GM21786 (cell line): ENCODE results near the gene ZNF335.
A peak's percentile ranks its signal among the peaks of the same experiment; 100 is the strongest.
"Not testable (repeated sequence)": the region's sequence is repeated elsewhere in the genome, so short reads cannot be mapped to it uniquely, and the experiment has no call there.

Source experiments
- ATAC-seq: cut with Tn5 transposase; IDR thresholded peaks from one replicate; pipeline ENCODE4 v1.9.1; 2021; ENCODE audit not compliant: unreplicated experiment

The ZNF335 gene

DNA sequence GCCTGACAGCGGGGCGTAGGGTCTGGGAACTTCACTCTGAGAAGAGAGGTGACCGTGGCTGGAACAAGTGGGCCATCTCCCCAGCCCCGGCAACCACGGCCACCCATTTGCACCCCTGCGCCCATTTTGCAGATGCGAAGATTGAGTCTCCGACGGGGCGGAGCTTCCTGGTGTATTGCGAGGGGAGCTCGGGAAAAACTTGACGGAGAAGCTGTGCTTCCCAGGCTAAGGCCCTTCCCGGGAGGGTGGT is 653 bp downstream of the ZNF335 start:
- peak; percentile 5 for ATAC-seq

DNA sequence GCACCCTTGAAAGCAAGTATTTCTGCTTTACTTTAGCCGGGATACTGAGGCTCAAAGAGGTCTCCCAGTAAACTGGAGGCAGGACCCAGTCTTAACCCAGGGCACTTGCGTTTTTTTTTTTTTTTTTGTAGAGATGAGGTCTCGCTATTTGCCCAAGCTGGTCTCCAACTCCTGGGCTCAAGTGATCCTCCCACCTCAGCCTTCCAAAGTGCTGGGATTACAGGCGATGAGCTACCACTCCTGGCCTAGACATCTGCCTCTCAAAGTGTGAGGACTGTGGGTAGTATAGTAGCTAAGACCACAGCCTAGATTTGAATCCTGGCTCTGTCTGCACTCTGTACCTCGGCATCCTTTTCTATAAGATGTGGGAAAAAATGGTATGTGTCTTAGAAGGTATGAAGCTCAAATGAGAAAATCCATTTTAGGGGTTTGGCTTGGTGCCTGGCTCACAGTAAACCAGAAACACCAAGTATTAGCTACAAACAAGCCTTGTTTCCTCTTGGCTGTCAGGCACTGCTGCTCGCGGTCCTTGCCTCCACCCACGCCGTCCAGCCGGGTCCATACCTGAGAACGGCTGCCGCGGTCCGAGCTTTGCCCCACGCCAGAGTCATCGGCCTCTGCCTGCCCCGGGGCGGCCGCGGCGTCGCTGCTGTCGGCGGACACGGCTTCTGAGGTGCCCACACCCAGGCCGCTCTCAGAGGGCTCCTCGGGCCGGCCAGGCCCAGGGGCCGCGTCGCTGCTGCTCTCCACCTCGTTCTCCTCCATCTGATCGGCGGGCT is 1.2 kb downstream of the ZNF335 start:
- ATAC-seq: peak; percentile 1

DNA sequence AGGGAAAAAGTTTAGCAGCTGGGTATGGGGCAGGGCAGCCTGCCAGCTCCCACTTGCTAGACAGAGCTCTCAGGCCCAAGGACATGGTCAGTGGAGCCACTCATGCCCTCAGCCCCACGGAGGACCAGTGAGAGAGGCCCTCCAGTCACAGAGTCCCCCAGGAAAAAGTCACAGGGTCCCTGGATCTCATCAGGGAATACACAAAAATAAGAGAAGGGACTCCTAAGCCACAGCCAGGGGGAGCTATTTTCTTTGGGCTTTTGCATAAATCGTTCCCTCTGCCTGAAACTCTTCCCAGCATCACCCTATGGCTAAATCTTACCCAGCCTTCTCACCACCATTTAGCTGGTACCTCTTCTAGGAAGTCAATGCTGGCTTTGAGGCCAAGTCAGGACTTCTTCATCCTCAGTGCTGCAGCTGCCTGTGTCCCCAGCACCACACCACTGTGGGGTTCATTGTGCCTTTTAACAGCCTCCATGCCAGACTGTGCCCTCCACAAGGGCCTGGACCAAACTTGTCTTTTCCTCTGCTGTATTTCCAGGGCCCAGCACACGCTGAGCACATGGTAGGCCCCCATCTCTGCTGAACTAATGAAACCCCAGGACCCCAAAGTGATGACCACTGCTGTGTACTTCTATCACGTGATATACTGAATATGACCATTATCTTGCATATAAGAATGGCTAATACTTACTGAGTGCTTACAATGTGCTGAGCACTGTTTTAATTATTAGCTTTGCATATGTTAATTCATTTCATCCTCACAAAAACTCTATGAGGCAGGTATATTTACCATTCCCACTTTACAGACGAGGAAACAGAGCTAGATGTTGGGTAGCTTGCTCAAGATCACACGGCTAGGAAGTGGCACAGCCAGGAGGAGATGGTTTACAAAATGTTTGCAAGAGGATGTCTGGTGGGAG is 2.0 kb downstream of the ZNF335 start:
- no peak for ATAC-seq

DNA sequence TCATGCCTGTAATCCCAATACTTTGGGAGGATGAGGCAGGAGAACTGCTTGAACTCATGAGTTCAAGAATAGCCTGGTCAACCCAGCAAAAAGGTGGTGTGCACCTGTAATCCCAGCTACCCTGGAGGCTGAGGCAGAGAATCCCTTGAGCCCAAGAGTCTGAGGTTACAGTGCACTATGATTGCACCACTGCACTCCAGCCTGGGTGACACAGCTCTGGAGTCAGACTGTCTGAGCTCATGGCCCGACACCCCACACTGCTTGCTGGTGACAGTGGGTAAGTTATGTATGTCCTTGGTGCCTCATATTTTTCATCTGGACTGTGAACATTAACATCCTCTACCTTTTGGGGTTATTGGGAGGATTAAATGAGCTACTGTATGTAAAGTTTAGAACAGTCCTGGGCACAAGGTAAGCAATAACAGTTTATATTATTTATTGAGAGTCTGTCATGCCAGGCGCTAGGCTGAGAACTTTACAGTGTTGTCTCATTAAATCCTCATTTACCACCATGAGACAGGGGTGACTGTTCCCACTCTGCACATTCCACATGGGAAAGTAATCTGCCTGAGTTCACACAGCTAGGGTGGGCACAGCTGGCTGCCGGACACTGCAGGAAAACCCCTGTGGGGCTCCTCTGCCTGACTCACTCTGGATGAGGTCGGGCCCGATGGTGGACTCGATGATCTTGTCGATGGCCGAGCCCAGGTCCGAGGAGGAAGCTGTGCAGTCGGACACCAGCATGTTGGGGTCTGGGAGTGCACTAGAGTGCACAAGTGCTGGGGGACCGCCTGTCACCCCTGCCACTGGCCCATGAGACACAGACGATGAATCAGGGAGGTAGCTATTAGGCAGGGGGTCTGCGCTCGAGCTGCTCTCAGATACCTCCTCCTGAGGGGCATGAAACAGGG is 2.9 kb downstream of the ZNF335 start:
- no peak for ATAC-seq

DNA sequence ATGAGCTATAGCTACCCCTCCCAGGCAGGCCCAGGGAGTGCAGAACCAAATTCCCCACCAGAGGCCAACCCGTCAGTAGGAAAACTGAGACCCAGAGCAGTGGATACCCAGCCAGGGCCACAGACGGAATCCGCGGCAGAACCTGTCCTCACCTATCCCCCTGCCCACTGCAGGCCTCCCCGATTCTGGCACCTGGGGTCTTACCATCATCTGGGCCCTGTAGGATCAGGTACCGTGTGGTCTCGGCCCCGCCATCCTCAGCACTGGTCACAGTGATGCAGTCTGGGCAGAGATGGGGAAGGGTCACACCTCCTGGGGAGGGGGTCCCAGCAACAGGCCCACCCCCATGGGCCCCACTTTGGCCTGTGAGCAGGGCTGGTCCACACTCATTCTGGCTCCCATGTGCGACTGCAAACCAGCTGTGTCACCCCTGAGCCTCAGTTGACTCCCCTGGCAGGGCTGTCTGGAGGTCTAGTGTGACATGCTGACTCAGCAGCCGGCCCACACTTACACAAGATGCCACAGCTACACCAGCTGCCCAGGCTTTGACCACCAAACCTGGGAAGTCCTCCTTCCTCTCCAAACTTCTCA is 3.8 kb downstream of the ZNF335 start:
- ATAC-seq: no peak

DNA sequence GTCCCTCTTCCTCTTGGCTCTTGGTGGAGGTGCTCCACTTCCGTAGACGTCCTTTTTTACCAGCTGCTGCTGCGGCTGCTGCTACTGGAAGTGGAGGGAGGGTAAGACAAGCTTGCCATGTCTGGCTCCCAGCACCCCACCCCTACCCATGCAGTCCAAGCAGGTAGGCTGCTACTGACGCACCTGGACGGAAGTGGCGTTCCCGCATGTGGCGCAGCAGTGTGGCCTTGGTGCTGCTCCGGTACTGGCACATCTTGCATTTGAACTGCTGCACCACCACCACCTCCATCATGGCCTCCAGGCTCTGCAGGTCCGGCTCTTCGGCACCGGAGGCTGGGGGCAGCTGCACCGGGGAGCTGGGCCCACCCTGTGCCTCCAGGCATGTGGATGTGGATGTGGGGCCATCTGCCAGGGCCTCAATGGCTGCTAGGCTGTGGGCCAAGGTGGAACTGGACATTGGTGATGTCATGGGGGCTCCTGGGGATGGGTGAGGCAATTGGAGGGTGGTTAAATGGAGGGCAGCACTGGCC is 4.4 kb downstream of the ZNF335 start:
- ATAC-seq: no peak

DNA sequence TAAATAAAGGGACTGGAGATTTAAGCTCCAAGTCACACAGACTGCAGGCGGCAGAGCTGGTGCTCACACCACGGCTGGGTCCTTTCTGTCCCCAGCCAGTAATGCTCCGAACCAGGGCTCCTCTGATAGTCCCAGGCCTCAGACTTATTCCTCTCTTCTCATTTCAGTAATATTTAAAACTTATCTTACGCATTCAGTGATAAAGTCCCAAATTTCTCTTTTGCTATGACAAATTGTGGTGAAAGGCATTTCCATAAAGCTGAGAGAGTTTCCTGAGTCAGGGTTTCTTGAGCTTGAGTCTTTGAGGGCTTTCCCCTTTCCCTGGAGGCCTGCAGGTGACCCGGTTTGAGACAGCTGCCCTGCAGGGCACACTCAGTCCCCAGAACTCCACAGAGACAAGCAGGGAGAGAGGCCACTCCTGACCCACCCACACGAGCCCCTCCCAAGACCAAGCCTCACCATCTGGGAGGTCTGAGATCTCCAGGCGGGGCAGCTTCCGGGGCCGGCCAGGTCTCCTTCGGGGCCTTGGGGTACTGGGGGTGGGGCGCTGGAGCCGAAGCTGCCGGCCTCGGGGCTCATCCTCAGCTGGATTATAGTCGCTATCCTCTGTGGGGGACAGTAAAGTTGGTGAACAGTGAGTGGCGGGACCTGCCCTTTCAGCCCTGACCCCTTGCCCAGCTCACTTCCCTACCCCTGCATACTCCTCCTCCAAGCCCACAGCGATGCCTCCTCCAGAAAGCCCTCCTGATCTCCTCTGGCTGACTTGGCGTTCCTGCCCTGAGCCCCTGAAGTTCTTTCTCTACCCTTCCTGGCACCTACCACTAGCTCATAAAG is 6.6 kb downstream of the ZNF335 start:
- ATAC-seq: no peak

DNA sequence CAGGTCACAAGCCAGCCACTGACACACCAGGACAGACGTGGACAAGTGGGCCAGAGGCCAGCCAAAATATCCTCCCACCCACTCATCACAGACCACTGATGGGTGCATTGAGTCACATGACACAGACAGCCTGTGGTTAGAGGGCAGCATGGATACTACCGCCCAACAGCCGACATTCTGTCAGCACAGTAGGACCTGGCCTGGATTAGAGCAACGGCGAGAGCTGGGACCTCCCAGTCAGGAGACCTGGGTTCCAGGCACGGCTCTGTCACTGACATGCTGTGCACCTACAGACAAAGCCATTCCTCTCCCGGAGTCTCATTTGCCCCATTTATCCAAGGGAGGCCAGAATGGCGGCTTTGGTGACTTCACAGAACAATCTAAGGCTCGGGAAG is 8.0 kb downstream of the ZNF335 start:
- no peak for ATAC-seq

DNA sequence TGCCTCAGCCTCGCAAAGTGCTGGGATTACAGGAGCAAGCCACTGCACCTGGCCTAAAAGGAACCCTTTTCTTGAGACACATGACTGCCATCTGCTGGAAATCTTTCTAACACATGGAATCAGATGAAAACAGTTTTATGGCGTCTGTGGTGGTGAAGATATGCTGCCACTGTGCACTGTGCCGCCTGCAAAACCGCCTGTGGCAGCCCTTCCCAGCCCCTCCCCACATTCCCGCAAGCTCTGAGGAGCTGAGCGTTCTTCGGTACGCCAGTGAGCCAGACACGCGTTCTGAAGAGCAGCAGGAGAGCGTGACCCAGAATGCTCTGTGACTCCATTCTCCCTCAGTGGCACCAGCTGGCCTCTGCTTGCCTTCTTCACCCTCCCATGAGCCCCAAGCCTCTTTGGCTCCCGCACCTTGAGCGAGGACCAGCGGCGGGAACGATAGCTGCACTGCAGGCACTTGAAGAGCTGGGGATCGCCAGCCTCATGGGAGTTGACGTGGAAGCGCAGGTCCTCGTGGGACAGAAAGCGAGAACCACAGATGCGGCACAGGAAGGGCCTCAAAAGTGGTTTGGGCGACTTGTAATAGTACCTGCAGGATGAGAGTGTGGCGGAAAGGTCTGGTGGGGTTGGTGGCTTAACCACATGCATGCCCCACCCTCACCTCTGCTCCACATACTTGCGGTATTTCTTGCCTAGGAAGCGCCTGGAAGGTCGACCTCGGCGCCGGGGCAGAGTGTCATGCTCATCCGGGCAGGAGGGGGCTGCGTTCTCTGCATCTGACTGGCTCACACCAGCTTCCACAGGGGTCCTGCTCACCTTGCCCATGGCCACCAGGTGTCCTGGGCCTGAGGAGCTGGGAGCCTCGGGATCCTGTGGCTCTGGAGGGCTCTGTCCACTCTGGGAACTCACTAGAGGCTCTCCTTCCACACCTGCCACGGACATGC is 8.7 kb downstream of the ZNF335 start:
- no peak for ATAC-seq

DNA sequence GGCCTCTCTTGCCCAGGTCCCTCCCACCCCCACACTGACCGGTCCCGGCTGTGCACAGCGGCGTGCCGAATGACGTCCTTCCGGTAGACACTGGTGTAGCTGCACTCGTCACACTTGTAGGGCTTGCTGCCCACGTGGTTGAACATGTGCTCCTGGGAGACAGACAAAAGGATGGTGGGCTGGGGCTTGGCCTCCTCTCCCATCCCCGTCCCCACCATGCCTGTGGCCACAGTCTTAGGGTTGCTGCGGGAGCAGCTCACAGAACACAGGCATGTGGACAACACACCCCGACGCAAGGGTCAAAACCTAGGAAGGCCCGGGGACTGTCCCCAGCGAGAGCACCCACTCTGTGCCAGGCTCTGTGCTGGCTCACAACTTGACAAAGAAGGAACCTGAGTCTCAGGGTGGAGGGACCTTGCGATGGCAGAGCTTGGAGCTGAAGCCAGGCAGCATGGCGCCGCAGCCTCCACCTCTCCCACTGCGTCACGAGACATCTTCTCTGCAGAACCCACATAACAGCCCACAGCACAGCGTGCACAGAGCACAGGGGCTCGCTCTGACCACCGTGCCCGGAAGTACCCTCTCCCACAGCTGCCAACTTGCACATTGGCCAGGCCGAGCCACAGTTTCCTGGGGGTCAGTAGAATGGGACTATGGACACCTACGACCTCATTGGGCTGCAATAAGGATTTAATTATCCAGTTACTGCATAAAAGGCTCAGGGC is 9.8 kb downstream of the ZNF335 start:
- ATAC-seq: no peak

DNA sequence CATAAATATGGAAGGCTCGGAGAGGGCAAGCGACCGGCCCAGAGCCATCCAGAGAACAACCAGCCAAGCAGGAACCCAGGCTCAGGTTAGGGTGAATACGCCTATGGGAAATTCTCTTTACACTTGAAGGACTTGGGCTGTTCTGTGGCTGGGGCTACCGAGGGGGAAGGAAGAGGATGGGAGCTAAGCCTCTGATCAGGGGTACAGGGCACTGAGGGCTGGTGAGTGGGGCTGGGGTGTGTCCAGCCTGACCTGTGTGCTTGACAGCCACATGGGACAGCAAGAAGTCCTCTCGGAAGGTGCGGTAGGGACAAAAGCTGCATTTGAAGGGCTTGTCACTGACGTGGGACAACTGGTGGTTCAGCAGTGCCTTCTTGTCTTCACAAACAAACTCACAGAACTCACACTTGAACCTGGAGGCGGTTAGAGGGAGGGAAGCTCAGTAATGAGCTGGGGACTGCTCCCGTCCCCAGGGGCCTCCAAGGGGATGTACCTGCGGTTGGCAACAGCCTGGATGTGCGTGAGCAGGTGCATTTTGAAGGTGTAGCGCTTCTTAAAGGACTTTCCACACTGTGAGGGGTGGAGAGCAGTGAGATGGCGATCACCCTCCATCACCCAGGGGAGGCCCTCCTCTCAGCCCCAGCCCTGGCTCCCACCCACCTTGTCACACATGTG is 11.9 kb downstream of the ZNF335 start:
- ATAC-seq: no peak

DNA sequence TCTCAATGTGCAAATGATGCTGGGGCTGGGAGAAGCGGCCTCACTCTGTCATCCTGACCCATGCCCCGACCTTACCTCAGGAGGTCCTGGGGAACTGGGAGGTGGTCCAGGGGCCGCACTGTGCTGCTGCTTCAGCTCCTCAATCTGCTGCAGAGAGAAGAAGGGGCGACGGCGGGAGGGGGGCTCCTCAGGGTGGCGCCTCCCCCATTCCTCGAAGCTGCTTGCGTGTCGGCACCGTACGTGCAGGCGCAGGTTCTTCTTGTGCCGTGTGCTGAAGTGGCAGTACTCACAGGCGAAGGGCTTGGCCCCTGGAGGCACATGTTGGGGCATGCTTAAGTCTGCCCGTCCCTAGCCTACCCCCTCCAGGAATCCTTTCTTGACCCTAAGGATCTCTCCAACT is 12.9 kb downstream of the ZNF335 start:
- ATAC-seq: no peak

DNA sequence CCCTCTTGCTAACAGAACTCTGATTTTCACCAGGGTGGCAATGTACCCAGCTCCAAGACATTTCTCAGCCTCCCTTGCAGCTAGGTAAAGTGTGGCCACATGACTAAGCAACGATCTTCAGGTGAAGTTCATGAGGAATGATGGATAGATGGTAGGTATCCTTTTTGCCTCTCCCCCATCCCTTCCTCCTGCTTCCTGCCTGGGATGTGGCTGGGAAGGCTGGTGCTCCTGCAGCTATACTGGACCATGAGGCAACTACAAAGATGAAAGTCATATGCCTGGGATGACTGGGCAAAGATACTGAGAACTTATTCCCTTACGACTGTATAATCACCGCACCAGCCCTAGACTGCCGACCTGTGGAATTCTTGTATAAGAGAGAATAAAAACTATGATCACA is 13.4 kb downstream of the ZNF335 start:
- ATAC-seq: no peak

DNA sequence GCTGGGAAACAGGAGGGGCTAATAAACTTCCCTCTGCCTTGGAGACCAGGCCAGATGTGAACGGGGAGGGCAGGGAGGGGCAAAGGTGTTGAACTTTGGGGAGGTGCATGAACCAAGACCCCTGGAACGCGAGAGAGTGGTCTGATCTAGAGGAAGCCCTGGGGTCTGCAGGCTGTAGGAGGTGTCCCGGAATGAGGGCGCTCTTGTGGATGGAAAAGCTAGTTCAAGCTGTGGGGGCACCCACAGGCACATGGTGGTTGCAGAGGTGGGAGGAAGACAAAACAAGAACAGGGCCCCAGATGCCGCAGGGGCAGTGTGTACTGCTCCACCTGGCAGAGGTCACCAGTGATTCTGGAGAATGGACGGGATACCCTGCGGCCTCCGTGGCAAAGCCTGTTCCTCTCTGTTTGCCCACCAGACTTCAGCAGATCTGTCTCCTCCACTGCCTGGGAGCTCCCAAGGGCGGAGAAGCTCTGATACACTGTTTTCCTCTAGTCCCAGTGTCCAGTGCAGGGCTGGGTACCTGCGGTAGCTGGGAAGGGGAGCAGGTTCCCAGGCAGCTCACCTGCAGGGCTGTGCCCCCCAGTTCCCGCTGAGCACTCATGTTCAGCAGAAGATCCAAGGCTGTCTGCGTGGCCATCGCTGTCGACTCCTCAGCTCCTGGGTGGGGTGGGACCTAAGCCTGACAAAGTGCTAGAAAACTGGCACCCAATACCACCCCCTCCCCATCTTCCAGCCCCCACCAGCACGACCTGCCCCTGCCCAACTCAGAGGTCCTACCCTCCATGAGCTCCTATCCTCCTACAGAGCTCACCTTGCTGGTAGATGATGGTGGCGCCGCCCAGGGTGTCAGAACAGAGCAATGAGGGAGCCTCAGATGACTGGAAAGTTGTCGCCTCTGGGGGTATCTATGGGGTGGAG is 14.7 kb downstream of the ZNF335 start:
- ATAC-seq: no peak

DNA sequence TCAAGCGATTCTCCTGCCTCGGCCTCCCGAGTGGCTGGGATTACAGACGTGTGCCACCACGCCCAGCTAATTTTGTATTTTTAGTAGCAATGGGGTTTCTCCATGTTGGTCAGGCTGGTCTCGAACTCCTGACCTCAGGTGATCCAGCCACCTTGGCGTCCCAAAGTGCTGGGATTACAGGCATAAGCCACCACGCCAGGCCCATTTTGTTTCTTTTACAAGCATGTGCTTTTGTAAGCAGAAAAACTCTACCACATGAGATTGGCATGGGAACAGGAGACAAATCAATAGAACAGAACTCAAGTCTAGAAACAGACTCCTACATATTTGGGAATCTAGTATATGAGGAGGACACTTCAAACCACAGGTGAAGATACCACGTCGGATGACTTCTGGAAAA is 15.7 kb downstream of the ZNF335 start:
- ATAC-seq: not testable (repeated sequence)

DNA sequence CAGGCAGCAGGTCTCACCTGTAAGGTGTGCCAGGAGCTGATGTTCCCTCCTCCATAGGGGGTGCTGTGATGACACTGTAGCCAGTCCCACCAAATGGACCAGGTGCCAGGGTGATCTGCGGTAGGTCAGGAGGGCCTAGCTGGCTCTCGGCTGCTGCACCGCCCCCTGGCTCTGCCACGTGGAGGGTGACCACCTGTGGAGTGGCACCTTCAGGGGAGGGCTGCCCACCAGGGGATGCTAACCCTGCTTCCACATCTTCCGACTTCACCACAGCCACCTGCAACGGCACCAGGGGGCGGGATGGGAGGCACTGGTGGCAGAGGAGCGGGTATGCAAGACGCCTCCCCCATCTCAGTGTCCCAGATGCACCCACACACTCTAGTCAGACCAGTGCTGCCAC is 18.3 kb downstream of the ZNF335 start:
- no peak for ATAC-seq

DNA sequence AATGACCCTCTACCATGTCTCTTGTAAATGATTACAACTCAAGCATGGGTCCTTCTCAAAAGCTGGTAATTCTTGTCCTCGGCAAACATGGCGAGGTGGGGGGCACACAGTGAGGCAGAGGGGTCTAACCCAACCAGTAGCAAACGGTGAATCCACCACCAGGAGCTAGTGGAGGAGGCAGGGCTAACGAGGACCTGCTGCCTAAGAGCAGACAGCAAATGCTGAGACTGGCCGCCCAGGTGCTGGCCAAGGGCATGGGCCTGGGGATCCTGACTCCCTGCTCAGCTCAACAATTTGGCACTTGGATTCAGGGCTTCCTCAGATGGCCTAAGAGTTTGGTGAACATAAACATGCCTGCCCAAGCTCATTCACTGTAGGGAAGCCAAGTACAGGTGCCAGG is 19.1 kb downstream of the ZNF335 start:
- ATAC-seq: no peak
